Measurements from ENCODE around the gene TBCC.

DNA sequence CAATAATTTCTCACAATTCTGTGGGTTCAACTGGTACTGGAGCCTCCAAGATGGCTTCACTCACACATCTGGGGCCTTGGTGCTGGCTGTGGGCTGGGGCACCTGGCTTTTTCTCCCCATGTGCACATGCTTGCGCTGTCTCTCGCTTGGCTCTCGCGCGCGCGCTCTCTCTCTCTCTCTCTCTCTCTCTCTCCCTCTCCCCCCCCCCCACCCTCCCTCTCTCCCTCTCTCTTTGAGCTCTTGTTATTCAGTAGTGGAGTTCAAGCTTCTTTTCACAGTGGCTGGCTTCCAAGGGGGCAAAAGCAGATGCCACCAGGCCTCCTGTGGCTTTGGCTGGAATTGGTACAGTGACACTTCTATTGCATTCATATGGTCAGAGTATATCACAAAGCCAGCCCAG is 10.8 kb upstream of the TBCC start:
- TF ChIP-seq, protein P1, sequence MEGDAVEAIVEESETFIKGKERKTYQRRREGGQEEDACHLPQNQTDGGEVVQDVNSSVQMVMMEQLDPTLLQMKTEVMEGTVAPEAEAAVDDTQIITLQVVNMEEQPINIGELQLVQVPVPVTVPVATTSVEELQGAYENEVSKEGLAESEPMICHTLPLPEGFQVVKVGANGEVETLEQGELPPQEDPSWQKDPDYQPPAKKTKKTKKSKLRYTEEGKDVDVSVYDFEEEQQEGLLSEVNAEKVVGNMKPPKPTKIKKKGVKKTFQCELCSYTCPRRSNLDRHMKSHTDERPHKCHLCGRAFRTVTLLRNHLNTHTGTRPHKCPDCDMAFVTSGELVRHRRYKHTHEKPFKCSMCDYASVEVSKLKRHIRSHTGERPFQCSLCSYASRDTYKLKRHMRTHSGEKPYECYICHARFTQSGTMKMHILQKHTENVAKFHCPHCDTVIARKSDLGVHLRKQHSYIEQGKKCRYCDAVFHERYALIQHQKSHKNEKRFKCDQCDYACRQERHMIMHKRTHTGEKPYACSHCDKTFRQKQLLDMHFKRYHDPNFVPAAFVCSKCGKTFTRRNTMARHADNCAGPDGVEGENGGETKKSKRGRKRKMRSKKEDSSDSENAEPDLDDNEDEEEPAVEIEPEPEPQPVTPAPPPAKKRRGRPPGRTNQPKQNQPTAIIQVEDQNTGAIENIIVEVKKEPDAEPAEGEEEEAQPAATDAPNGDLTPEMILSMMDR (IDR thresholded peaks at IDR 0.05; ENCODE audit: low read length): no peak
- no peak for TF ChIP-seq EZH2 (IDR thresholded peaks at IDR 0.05; ENCODE audit: borderline replicate concordance, low read length)

Data from OCI-LY1 (cell line).